Immature natural killer cell (primary cell): Measurements from ENCODE around the gene EXPH5. TPM values are rescaled to one million over a fixed set of nuclear protein-coding genes. Genes with fewer than 3 reads are reported as not detected.
A peak's percentile ranks its signal among the peaks of the same experiment; 100 is the strongest.
"Not testable (repeated sequence)": the region's sequence is repeated elsewhere in the genome, so short reads cannot be mapped to it uniquely, and the experiment has no call there.

ENCODE experiments used
- DNase-seq, 3 donors: peaks; one replicate each; pipeline ENCODE4 v3.0.0; 2022; ENCODE audit warnings: mixed read lengths in 1 of 3
- H3K27ac Mint-ChIP-seq, 6 donors: one replicate each; pipeline ENCODE4 v1.8.0; 2020; ENCODE audit warnings: mixed read lengths in 6 of 6, mild to moderate bottlenecking in 5 of 6, inconsistent platforms in 4 of 6, moderate library complexity in 3 of 6
- H3K27me3 Mint-ChIP-seq, 3 donors: one replicate each; pipeline ENCODE4 v1.8.0; 2020 to 2021; ENCODE audit warnings: low read depth in 3 of 3, mild to moderate bottlenecking in 3 of 3, mixed read lengths in 3 of 3, moderate library complexity in 3 of 3, inconsistent platforms in 1 of 3
- H3K36me3 Mint-ChIP-seq, 3 donors: one replicate each; pipeline ENCODE4 v1.8.0; 2020; ENCODE audit warnings: mixed read lengths in 3 of 3, inconsistent platforms in 2 of 3, mild to moderate bottlenecking in 2 of 3
- H3K4me1 Mint-ChIP-seq, 2 donors: one replicate each; pipeline ENCODE4 v1.8.0; 2020; ENCODE audit warnings: inconsistent platforms in 2 of 2, mild to moderate bottlenecking in 2 of 2, mixed read lengths in 2 of 2, moderate library complexity in 1 of 2
- H3K4me3 Mint-ChIP-seq, 5 donors: one replicate each; pipeline ENCODE4 v1.8.0; 2020; ENCODE audit warnings: mild to moderate bottlenecking in 5 of 5, mixed read lengths in 5 of 5, inconsistent platforms in 3 of 5, moderate library complexity in 3 of 5
- H3K9me3 Mint-ChIP-seq, 6 donors: one replicate each; pipeline ENCODE4 v1.8.0; 2020; ENCODE audit warnings: mild to moderate bottlenecking in 6 of 6, mixed read lengths in 6 of 6, inconsistent platforms in 4 of 6, moderate library complexity in 3 of 6
- polyA plus RNA-seq, 3 donors: library from polyadenylated mRNA; unstranded; fragments of 300-500 nt; fragmentation: Illumina TruSeq; gene quantifications; one replicate each; pipeline ENCODE4 v1.2.3, GENCODE V29; 2021

EXPH5 gene
- polyA plus RNA-seq, 3 donors from 2014 or later, result 1.0 to 2.6 (median 1.6) TPM

- H3K36me3 Mint-ChIP-seq, result no peaks in the 10 kb centered on the region
- DNase-seq, result no peak
- no peak overlapping the region for H3K27ac Mint-ChIP-seq
- no peaks in the 10 kb centered on the region for H3K4me1 Mint-ChIP-seq
- H3K27me3 Mint-ChIP-seq, result peaks cover 2 to 11% (median 5%) of the 10 kb centered on the region in 3 donors
- no peaks in the 10 kb centered on the region for H3K9me3 Mint-ChIP-seq
- no peak overlapping the region for H3K4me3 Mint-ChIP-seq
These were observed 23.5 kb upstream of the EXPH5 start for GRCh38 chr11:108617055-108617454.

- no peaks in the 10 kb centered on the region for H3K36me3 Mint-ChIP-seq
- no peaks in the 10 kb centered on the region for H3K9me3 Mint-ChIP-seq
- no peak for DNase-seq
- H3K27ac Mint-ChIP-seq, result no peak overlapping the region
- no peaks in the 10 kb centered on the region for H3K4me1 Mint-ChIP-seq
- peaks cover 2 to 8% (median 5%) of the 10 kb centered on the region in 3 donors for H3K27me3 Mint-ChIP-seq
- H3K4me3 Mint-ChIP-seq, result no peak overlapping the region
These were observed 23.0 kb upstream of the EXPH5 start for GRCh38 chr11:108616549-108616948.

GRCh38 chr11:108614086-108614485 lies 20.5 kb upstream of the EXPH5 start:
- peaks cover 4 to 13% (median 5%) of the 10 kb centered on the region in 3 donors for H3K27me3 Mint-ChIP-seq
- no peak overlapping the region for H3K27ac Mint-ChIP-seq
- no peaks in the 10 kb centered on the region for H3K36me3 Mint-ChIP-seq
- H3K9me3 Mint-ChIP-seq, result no peaks in the 10 kb centered on the region
- H3K4me3 Mint-ChIP-seq, result no peak overlapping the region
- DNase-seq, result no peak
- H3K4me1 Mint-ChIP-seq, result no peaks in the 10 kb centered on the region

- H3K4me3 Mint-ChIP-seq, result no peak overlapping the region
- no peaks in the 10 kb centered on the region for H3K36me3 Mint-ChIP-seq
- peaks cover 3 to 13% (median 4%) of the 10 kb centered on the region in 3 donors for H3K27me3 Mint-ChIP-seq
- no peaks in the 10 kb centered on the region for H3K4me1 Mint-ChIP-seq
- no peak for DNase-seq
- H3K27ac Mint-ChIP-seq, result no peak overlapping the region
- no peaks in the 10 kb centered on the region for H3K9me3 Mint-ChIP-seq
These were observed 16.1 kb upstream of the EXPH5 start for GRCh38 chr11:108609682-108610081.

GRCh38 chr11:108608548-108608947 lies 15.0 kb upstream of the EXPH5 start:
- Mint-ChIP-seq H3K4me1 (no peaks in the 10 kb centered on the region), H3K27ac (no peak overlapping the region), H3K9me3 (no peaks in the 10 kb centered on the region), H3K36me3 (no peaks in the 10 kb centered on the region), H3K4me3 (no peak overlapping the region), H3K27me3 (peaks cover 3 to 11% (median 4%) of the 10 kb centered on the region in 3 donors)
- DNase-seq, result no peak

- H3K4me3 Mint-ChIP-seq, result no peak overlapping the region
- no peak for DNase-seq
- peaks cover 3 to 8% (median 4%) of the 10 kb centered on the region in 3 donors for H3K27me3 Mint-ChIP-seq
- no peak overlapping the region for H3K27ac Mint-ChIP-seq
- H3K9me3 Mint-ChIP-seq, result peaks cover 0 to 2% (median 0%) of the 10 kb centered on the region in 6 donors
- no peaks in the 10 kb centered on the region for H3K4me1 Mint-ChIP-seq
- no peaks in the 10 kb centered on the region for H3K36me3 Mint-ChIP-seq
These were observed 13.1 kb upstream of the EXPH5 start for GRCh38 chr11:108606495-108607160.

GRCh38 chr11:108606070-108606469 lies 12.5 kb upstream of the EXPH5 start:
- H3K27ac Mint-ChIP-seq, result no peak overlapping the region

GRCh38 chr11:108602818-108603217 lies 9.2 kb upstream of the EXPH5 start:
- not testable (repeated sequence) for H3K4me3 Mint-ChIP-seq

More at GRCh38 chr11:108606070-108606469, 12.5 kb upstream of the EXPH5 start:
- Mint-ChIP-seq H3K4me1 (no peaks in the 10 kb centered on the region), H3K27me3 (peaks cover 3 to 8% (median 4%) of the 10 kb centered on the region in 3 donors), H3K9me3 (peaks cover 0 to 2% (median 0%) of the 10 kb centered on the region in 6 donors), H3K4me3 (no peak overlapping the region), H3K36me3 (no peaks in the 10 kb centered on the region)
- no peak for DNase-seq

GRCh38 chr11:108601150-108601549 lies 7.6 kb upstream of the EXPH5 start:
- Mint-ChIP-seq H3K27ac (no peak overlapping the region), H3K36me3 (no peaks in the 10 kb centered on the region), H3K4me3 (no peak overlapping the region), H3K4me1 (no peaks in the 10 kb centered on the region), H3K27me3 (peaks cover 0 to 3% (median 3%) of the 10 kb centered on the region in 3 donors), H3K9me3 (peaks cover 0 to 2% (median 0%) of the 10 kb centered on the region in 6 donors)
- no peak for DNase-seq

More at GRCh38 chr11:108602818-108603217, 9.2 kb upstream of the EXPH5 start:
- not testable (repeated sequence) for H3K27me3 Mint-ChIP-seq, H3K9me3 Mint-ChIP-seq, H3K27ac Mint-ChIP-seq, DNase-seq, H3K36me3 Mint-ChIP-seq, H3K4me1 Mint-ChIP-seq

GRCh38 chr11:108599978-108600377 lies 6.4 kb upstream of the EXPH5 start:
- DNase-seq, result no peak
- no peaks in the 10 kb centered on the region for H3K4me1 Mint-ChIP-seq
- H3K4me3 Mint-ChIP-seq, result no peak overlapping the region
- H3K36me3 Mint-ChIP-seq, result no peaks in the 10 kb centered on the region
- peaks cover 0 to 2% (median 0%) of the 10 kb centered on the region in 6 donors for H3K9me3 Mint-ChIP-seq
- H3K27me3 Mint-ChIP-seq, result peaks cover 0 to 10% (median 7%) of the 10 kb centered on the region in 3 donors
- no peak overlapping the region for H3K27ac Mint-ChIP-seq

- Mint-ChIP-seq H3K4me3 (no peak overlapping the region), H3K36me3 (no peaks in the 10 kb centered on the region), H3K27me3 (peaks cover 4 to 21% (median 8%) of the 10 kb centered on the region in 3 donors), H3K9me3 (peaks cover 0 to under 1% (median 0%) of the 10 kb centered on the region in 6 donors), H3K4me1 (peaks cover 10 to 16% of the 10 kb centered on the region in 2 donors), H3K27ac (no peak overlapping the region)
- DNase-seq, result no peak
These were observed 4.3 kb upstream of the EXPH5 start for GRCh38 chr11:108597736-108598355.

- Mint-ChIP-seq H3K4me3 (no peak overlapping the region), H3K9me3 (no peaks in the 10 kb centered on the region), H3K27me3 (peaks cover 6 to 21% (median 8%) of the 10 kb centered on the region in 3 donors), H3K36me3 (no peaks in the 10 kb centered on the region), H3K27ac (no peak overlapping the region), H3K4me1 (peaks cover 14 to 26% of the 10 kb centered on the region in 2 donors)
- no peak for DNase-seq
These were observed 3.1 kb upstream of the EXPH5 start for GRCh38 chr11:108596701-108597100.

- Mint-ChIP-seq H3K4me1 (peaks cover 14 to 26% of the 10 kb centered on the region in 2 donors), H3K36me3 (no peaks in the 10 kb centered on the region), H3K4me3 (peak overlapping the region; percentile 94 to 100 (median 99)), H3K27me3 (peaks cover 6 to 18% (median 8%) of the 10 kb centered on the region in 3 donors), H3K27ac (peak overlapping the region in 1 of 6 donors; percentile 90), H3K9me3 (no peaks in the 10 kb centered on the region)
- DNase-seq, result no peak
These were observed 411 bp upstream of the EXPH5 start for GRCh38 chr11:108593923-108594434.

- DNase-seq, result peak in 2 of 3 donors; percentile 12 to 15
- Mint-ChIP-seq H3K36me3 (no peaks in the 10 kb centered on the region), H3K27ac (peak overlapping the region in 4 of 6 donors; percentile 71 to 90 (median 88)), H3K27me3 (peaks cover 6 to 18% (median 8%) of the 10 kb centered on the region in 3 donors), H3K4me1 (peaks cover 14 to 26% of the 10 kb centered on the region in 2 donors), H3K9me3 (no peaks in the 10 kb centered on the region), H3K4me3 (peak overlapping the region; percentile 87 to 100 (median 98))
These were observed 866 bp downstream of the EXPH5 start for GRCh38 chr11:108592591-108593213.
